SK-N-MC (cell line): ENCODE measurements around the gene CENPO.

Experiments used
- EZH2 ChIP-seq: fragments of 200-600 bp; sonication (generic); IDR thresholded peaks from one replicate; pipeline ENCODE4 v1.6.1; 2017; ENCODE audit warnings: antibody characterized with exemption
- FOXP2 ChIP-seq: optimal IDR thresholded peaks from 2 replicates; pipeline ENCODE3; 2011; ENCODE audit warnings: mild to moderate bottlenecking, moderate library complexity; ENCODE audit not compliant: insufficient read depth; ENCODE audit errors: extremely low read length, control extremely low read depth
- POLR2AphosphoS5 ChIP-seq: IDR thresholded peaks from 2 replicates; pipeline ENCODE4 v1.6.1; 2012; ENCODE audit warnings: mild to moderate bottlenecking, low read depth, low read length, borderline replicate concordance

DNA sequence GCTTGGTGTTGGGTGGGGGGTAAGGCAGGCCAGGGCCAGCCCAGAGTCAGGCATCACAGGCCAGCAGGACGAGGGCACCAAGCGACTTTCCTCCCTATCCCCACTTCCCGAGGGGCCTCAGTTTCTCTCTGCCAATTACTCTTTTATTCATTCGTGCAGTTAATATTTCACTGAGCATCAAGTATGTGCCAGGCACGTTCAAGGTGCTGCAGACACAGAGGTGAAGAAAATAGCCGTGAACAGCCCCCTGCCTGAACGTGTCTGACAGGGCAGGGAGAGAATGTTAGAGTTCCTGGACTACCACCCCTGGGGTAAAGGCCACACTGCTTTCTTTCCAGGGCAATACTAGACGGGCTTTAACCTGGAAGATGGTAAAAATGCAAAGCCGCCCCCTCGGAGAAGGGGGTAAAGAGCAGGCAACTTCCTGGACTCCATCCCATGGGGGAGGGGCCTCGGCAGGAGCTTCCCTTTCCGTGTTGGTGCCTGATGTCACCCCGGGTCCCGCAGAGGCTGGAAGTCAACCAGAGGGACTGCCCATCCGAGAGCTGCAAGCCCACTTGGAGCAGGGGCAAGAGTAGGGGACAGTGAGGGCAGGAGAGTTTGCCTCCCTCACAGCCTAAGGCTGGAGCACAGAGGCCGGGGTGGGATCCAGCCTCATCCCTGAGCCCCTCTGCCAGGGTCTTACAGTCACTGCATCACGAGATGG, 47.1 kb downstream of the CENPO start:
- TF ChIP-seq POLR2AphosphoS5 (no peak), FOXP2 (no peak), EZH2 (no peak)
